Measurements from ENCODE around the gene ATP5F1A. TPM values are rescaled to one million over a fixed set of nuclear protein-coding genes. Genes with fewer than 3 reads are reported as not detected.

Gene ATP5F1A
- total RNA-seq, 2 donors from 2014 or later, result 457 to 522 TPM

DNA sequence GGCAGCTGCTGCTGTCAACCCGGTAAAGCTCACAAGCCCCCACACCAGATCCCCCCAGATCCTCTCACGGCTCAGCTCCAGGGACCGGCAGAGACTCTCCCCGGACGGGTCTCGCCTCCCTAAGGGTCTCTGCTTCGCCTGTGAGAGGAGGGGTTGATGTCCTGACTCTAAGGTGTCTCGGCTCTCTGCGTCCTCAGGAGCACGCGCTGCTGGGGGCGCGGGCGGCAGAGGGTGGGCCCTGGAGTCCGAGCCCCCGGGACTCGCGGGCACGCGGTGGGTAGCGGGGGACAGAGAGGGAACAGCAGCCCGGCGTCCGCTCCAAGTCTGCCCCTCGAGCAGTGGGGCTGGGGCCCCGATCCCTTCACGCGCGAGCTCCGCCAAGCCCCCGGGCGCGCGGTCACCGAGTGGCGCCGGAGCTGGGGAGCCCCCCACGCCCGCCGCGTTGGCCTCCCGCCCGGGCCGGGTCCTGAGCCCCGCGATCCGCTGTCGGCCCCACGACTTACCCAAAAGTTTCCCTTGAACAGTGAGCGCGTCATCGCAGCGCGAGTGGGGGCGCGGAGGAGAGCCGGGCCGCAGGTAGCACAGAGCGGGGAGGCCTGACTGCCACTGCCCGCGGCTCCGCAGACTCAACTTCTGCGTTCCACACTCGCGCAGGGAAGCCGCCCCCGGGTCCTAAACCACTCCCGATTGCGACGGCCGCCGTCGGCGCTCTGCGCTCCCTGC, 26.3 kb downstream of the ATP5F1A start, which contains the start of gene PSTPIP2:
TSS of gene PSTPIP2 (minus strand) at position 608 of the 723 bp plus-strand sequence. CDS start at position 536, 72 bp downstream.
- 0% methylated on average over 15 of the region's 75 CpGs for WGBS
- Histone ChIP-seq H3K27me3 (replicated peaks; ENCODE audit: insufficient read depth) (no peaks in the 10 kb centered on the region), H3K9me3 (no peaks in the 10 kb centered on the region), H3K27ac (peak within 1 kb of the TSS; percentile 30 to 78), H3K4me3 (peak within 1 kb of the TSS; percentile 73 to 96), H3K36me3 (no peaks in the 10 kb centered on the region), H3K4me1 (replicated peaks) (no peaks in the 10 kb centered on the region)
- intact Hi-C loops (cut with DNase I), result loop anchor here (10.0 kb wide), 4 partner anchors 97 to 447 kb away; no protein-coding TSS in a partner anchor
- peak; percentile 27 for TF ChIP-seq POLR2AphosphoS5 (IDR thresholded peaks at IDR 0.05)
- TF ChIP-seq POLR2A (IDR thresholded peaks at IDR 0.05), result peak; percentile 71
- TF ChIP-seq, protein P1, sequence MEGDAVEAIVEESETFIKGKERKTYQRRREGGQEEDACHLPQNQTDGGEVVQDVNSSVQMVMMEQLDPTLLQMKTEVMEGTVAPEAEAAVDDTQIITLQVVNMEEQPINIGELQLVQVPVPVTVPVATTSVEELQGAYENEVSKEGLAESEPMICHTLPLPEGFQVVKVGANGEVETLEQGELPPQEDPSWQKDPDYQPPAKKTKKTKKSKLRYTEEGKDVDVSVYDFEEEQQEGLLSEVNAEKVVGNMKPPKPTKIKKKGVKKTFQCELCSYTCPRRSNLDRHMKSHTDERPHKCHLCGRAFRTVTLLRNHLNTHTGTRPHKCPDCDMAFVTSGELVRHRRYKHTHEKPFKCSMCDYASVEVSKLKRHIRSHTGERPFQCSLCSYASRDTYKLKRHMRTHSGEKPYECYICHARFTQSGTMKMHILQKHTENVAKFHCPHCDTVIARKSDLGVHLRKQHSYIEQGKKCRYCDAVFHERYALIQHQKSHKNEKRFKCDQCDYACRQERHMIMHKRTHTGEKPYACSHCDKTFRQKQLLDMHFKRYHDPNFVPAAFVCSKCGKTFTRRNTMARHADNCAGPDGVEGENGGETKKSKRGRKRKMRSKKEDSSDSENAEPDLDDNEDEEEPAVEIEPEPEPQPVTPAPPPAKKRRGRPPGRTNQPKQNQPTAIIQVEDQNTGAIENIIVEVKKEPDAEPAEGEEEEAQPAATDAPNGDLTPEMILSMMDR (IDR thresholded peaks at IDR 0.05), result no peak
- peak; percentile 64 for DNase-seq (ENCODE audit: low spot score)

DNA sequence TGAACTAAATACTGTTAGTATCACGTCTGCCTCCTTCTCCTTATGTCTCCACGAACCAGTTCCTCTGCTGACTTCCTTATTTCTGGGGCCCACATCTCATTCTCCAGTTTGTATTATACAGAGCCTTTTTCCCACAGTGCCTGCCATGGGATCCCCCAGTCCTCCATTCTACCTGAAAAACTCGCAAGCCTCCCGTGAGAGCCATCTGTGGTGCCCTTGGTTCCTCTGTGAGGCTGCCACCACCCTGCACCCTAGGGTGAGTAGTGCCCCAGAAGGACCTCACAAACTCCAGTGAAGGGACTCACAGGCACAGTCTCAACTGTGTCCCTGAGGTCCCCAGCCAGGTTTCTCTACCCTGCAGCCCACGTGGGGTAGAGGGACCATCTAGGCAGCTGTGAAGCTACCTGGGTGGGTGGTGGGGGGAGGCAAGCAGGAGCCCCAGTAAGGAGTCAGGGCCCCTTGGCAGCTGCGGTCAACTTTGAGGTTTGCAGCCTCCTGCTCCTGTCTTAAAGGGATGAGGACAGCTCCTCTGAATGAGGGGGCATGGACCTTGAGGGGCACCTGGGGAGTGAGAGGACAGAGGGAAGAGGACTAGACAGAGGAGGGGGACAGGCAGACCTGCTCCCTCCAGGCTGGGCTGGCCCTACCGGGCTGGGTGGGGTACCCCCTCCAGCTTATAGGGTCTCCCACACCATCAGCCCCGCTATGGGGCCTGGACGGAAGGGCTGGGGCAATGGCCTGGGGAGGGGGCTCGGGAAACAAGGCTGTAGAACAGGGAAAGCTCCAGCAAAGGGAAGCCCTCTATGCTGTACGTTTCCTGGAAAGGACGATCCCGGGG, 27.1 kb downstream of the ATP5F1A start:
- Histone ChIP-seq H3K27ac (peak overlapping the region; percentile 30 to 78), H3K27me3 (replicated peaks; ENCODE audit: insufficient read depth) (no peaks in the 10 kb centered on the region), H3K4me1 (replicated peaks) (no peaks in the 10 kb centered on the region), H3K4me3 (peak overlapping the region; percentile 73 to 96), H3K36me3 (no peaks in the 10 kb centered on the region), H3K9me3 (no peaks in the 10 kb centered on the region)
- TF ChIP-seq, protein P1 (IDR thresholded peaks at IDR 0.05), result no peak
- TF ChIP-seq POLR2A (IDR thresholded peaks at IDR 0.05) (no peak), POLR2AphosphoS5 (IDR thresholded peaks at IDR 0.05) (no peak)
- WGBS, result 19% methylated on average over 13 of the region's 13 CpGs
- DNase-seq (ENCODE audit: low spot score), result no peak
- intact Hi-C loops (cut with DNase I), result loop anchor here (10.0 kb wide), 4 partner anchors 96 to 446 kb away; no protein-coding TSS in a partner anchor

DNA sequence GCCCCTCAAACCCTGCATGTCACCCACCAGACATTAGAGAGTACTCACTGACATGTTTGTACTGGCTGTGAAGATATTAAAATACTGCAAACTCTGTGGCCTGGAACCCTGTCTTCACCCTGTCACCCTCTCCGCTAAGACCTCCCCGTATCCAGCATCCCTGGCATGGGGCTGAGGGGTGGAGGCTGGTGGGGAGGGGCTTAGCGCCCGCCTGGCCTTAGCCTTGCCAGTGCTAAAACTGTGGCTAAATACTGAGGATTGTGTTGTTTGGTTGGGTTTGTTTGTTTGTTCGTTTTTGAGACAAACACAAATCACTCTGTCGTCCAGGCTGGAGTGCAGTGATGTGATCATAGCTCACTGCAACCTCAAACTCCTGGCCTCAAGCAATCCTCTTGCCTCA, 27.9 kb downstream of the ATP5F1A start:
- 56% methylated on average over 6 of the region's 6 CpGs for WGBS
- H3K27ac ChIP-seq, result peak overlapping the region in 1 of 2 donors; percentile 67
- no peak for DNase-seq (ENCODE audit: low spot score)

DNA sequence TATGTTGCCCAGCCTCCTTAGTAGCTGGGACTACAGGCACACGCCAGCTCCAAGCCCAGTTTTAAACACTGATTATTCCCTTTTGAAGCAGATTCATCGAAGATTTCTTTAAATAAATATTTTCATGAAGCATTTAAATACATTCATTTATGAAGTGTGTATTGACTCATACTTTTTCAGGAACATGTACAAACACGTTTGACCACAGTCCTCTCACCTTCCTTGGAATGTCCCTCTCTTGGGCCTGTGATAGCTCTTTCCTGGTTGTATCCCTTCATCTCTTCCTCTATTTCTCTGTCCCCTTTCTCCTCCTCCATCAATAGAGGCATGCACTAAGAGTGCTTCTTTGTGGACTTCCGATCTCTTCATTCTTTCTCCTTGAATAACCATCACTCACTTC, 28.6 kb downstream of the ATP5F1A start:
- peak overlapping the region; percentile 9 to 67 for H3K27ac ChIP-seq

More for the DNA sequence above, 27.9 kb downstream of the ATP5F1A start:
- Histone ChIP-seq H3K4me3 (no peak overlapping the region), H3K4me1 (replicated peaks) (no peaks in the 10 kb centered on the region), H3K27me3 (replicated peaks; ENCODE audit: insufficient read depth) (no peaks in the 10 kb centered on the region), H3K36me3 (no peaks in the 10 kb centered on the region), H3K9me3 (no peaks in the 10 kb centered on the region)
- intact Hi-C loops (cut with DNase I), result loop anchor here (10.0 kb wide), 4 partner anchors 95 to 445 kb away; no protein-coding TSS in a partner anchor
- TF ChIP-seq, protein P1 (IDR thresholded peaks at IDR 0.05), result no peak
- no peak for TF ChIP-seq POLR2A (IDR thresholded peaks at IDR 0.05)
- TF ChIP-seq POLR2AphosphoS5 (IDR thresholded peaks at IDR 0.05), result no peak

More for the DNA sequence above, 28.6 kb downstream of the ATP5F1A start:
- Histone ChIP-seq H3K36me3 (no peaks in the 10 kb centered on the region), H3K9me3 (no peaks in the 10 kb centered on the region), H3K27me3 (replicated peaks; ENCODE audit: insufficient read depth) (no peaks in the 10 kb centered on the region), H3K4me1 (replicated peaks) (no peaks in the 10 kb centered on the region), H3K4me3 (no peak overlapping the region)
- no peak for DNase-seq (ENCODE audit: low spot score)
- 54% methylated on average over 4 of the region's 4 CpGs for WGBS
- intact Hi-C loops (cut with DNase I), result no loop called here
- no peak for TF ChIP-seq POLR2A (IDR thresholded peaks at IDR 0.05)
- peak; percentile 49 for TF ChIP-seq POLR2AphosphoS5 (IDR thresholded peaks at IDR 0.05)
- TF ChIP-seq, protein P1 (IDR thresholded peaks at IDR 0.05), result no peak

Data from prostate gland (tissue), 2 donors.